Testis (tissue), 3 donors: ENCODE measurements around the gene PCDHB3. TPM values are rescaled to one million over a fixed set of nuclear protein-coding genes. Genes with fewer than 3 reads are reported as not detected.

Source experiments
- polyA plus RNA-seq: library from polyadenylated mRNA; stranded (reverse); fragments of 350-450 nt; fragmentation: Illumina TruSeq; extraction: RNeasy Lipid Tissue Mini Kit (QIAGEN cat#74804); gene quantifications from one replicate; pipeline ENCODE4 v1.2.3, GENCODE V29; 2014; ENCODE audit warnings: low read depth, low replicate concordance; ENCODE audit not compliant: insufficient read depth
- total RNA-seq, 2 donors: library from RNA; depleted of rRNA; stranded (reverse); fragments of >200 nt; gene quantifications; one replicate each; pipeline ENCODE4 v1.2.3, GENCODE V29; 2016

PCDHB3 gene
- total and polyA plus RNA-seq, 3 donors from 2014 or later: 1.6 to 6.5 (median 3.1) TPM

Other genes with a start within 250 kb of the PCDHB3 start
- gene PCDHA10, start 244.6 kb upstream of the PCDHB3 start, total RNA-seq: 1 to 10 TPM; 3.3 to 4.4 TPM
- gene PCDHA10, start 244.6 kb upstream of the PCDHB3 start, polyA plus RNA-seq: 0.95 TPM
- gene PCDHA11, start 231.5 kb upstream of the PCDHB3 start, total RNA-seq: 1 to 10 TPM; 2.9 to 4.6 TPM
- gene PCDHA11, start 231.5 kb upstream of the PCDHB3 start, polyA plus RNA-seq: 2.7 TPM
- gene PCDHA12, start 225.2 kb upstream of the PCDHB3 start, total RNA-seq: 1 to 10 TPM; 4.0 to 4.3 TPM
- 1.9 TPM for gene PCDHA12, start 225.2 kb upstream of the PCDHB3 start, polyA plus RNA-seq
- gene PCDHA13, start 218.3 kb upstream of the PCDHB3 start, total RNA-seq: 1 to 10 TPM; 4.4 to 4.7 TPM
- 1.8 TPM for gene PCDHA13, start 218.3 kb upstream of the PCDHB3 start, polyA plus RNA-seq
- 1 to 10 TPM; 5.5 to 7.5 TPM for gene PCDHAC1, start 174.2 kb upstream of the PCDHB3 start, total RNA-seq
- 1.8 TPM for gene PCDHAC1, start 174.2 kb upstream of the PCDHB3 start, polyA plus RNA-seq
- gene PCDHAC2, start 134.0 kb upstream of the PCDHB3 start, total RNA-seq: 10 to 100 TPM; 15.5 to 19.6 TPM
- gene PCDHAC2, start 134.0 kb upstream of the PCDHB3 start, polyA plus RNA-seq: 9.4 TPM
- gene PCDHB1, start 49.1 kb upstream of the PCDHB3 start, total RNA-seq: under 1 TPM; 0.12 to 0.16 TPM
- gene PCDHB1, start 49.1 kb upstream of the PCDHB3 start, polyA plus RNA-seq: 0.07 TPM
- gene PCDHB2, start 5.9 kb upstream of the PCDHB3 start, total RNA-seq: 10 to 100 TPM; 10.2 to 12.1 TPM
- 6.6 TPM for gene PCDHB2, start 5.9 kb upstream of the PCDHB3 start, polyA plus RNA-seq
- gene PCDHB4, start 21.3 kb downstream of the PCDHB3 start, total RNA-seq: 1 to 10 TPM; 2.4 to 4.0 TPM
- 1.2 TPM for gene PCDHB4, start 21.3 kb downstream of the PCDHB3 start, polyA plus RNA-seq
- gene PCDHB5, start 34.7 kb downstream of the PCDHB3 start, total RNA-seq: 10 to 100 TPM; 10.5 to 11.7 TPM
- 5.5 TPM for gene PCDHB5, start 34.7 kb downstream of the PCDHB3 start, polyA plus RNA-seq
- gene PCDHB6, start 49.6 kb downstream of the PCDHB3 start, total RNA-seq: 1 to 10 TPM; 3.7 to 4.4 TPM
- gene PCDHB6, start 49.6 kb downstream of the PCDHB3 start, polyA plus RNA-seq: 6.2 TPM
- 1 to 10 TPM; 3.3 to 3.4 TPM for gene PCDHB7, start 72.2 kb downstream of the PCDHB3 start, total RNA-seq
- gene PCDHB7, start 72.2 kb downstream of the PCDHB3 start, polyA plus RNA-seq: 2.6 TPM
- 1 to 10 TPM; 3.8 to 4.3 TPM for gene PCDHB8, start 77.3 kb downstream of the PCDHB3 start, total RNA-seq
- gene PCDHB8, start 77.3 kb downstream of the PCDHB3 start, polyA plus RNA-seq: 2.1 TPM
- 1 to 10 TPM; 2.6 to 3.3 TPM for gene PCDHB16, start 81.9 kb downstream of the PCDHB3 start, total RNA-seq
- 1.9 TPM for gene PCDHB16, start 81.9 kb downstream of the PCDHB3 start, polyA plus RNA-seq
- 1 to 10 TPM; 5.7 to 8.7 TPM for gene PCDHB9, start 86.7 kb downstream of the PCDHB3 start, total RNA-seq
- 4.8 TPM for gene PCDHB9, start 86.7 kb downstream of the PCDHB3 start, polyA plus RNA-seq
- 1 to 10 TPM; 4.0 to 4.9 TPM for gene PCDHB10, start 91.9 kb downstream of the PCDHB3 start, total RNA-seq
- gene PCDHB10, start 91.9 kb downstream of the PCDHB3 start, polyA plus RNA-seq: 1.5 TPM
- gene PCDHB11, start 99.2 kb downstream of the PCDHB3 start, total RNA-seq: 1 to 10 TPM; 4.0 to 4.2 TPM
- 0.63 TPM for gene PCDHB11, start 99.2 kb downstream of the PCDHB3 start, polyA plus RNA-seq
- gene PCDHB12, start 108.2 kb downstream of the PCDHB3 start, total RNA-seq: 1 to 10 TPM; 6.1 to 6.5 TPM
- 1.4 TPM for gene PCDHB12, start 108.2 kb downstream of the PCDHB3 start, polyA plus RNA-seq
- 1 to 10 TPM; 8.6 to 9.3 TPM for gene PCDHB13, start 113.4 kb downstream of the PCDHB3 start, total RNA-seq
- gene PCDHB13, start 113.4 kb downstream of the PCDHB3 start, polyA plus RNA-seq: 2.6 TPM
- 1 to 10 TPM; 7.9 to 8.0 TPM for gene PCDHB14, start 122.9 kb downstream of the PCDHB3 start, total RNA-seq
- 2.7 TPM for gene PCDHB14, start 122.9 kb downstream of the PCDHB3 start, polyA plus RNA-seq
- gene PCDHB15, start 144.9 kb downstream of the PCDHB3 start, total RNA-seq: 10 to 100 TPM; 22.1 to 27.6 TPM
- 10.3 TPM for gene PCDHB15, start 144.9 kb downstream of the PCDHB3 start, polyA plus RNA-seq
- gene SLC25A2, start 203.6 kb downstream of the PCDHB3 start, total RNA-seq: 1 to 10 TPM; 4.0 to 4.4 TPM
- 15.9 TPM for gene SLC25A2, start 203.6 kb downstream of the PCDHB3 start, polyA plus RNA-seq
- gene TAF7, start 220.3 kb downstream of the PCDHB3 start, total RNA-seq: 100 to 1,000 TPM; 112 to 131 TPM
- 137 TPM for gene TAF7, start 220.3 kb downstream of the PCDHB3 start, polyA plus RNA-seq
- gene PCDHGA1, start 230.0 kb downstream of the PCDHB3 start, total RNA-seq: 10 to 100 TPM in 1 of 2 donors, 1 to 10 TPM in 1; 8.7 to 13.1 TPM
- gene PCDHGA1, start 230.0 kb downstream of the PCDHB3 start, polyA plus RNA-seq: 1.6 TPM
- 10 to 100 TPM; 19.4 to 31.0 TPM for gene PCDHGA2, start 238.3 kb downstream of the PCDHB3 start, total RNA-seq
- gene PCDHGA2, start 238.3 kb downstream of the PCDHB3 start, polyA plus RNA-seq: 5.6 TPM
- gene PCDHGA3, start 243.4 kb downstream of the PCDHB3 start, total RNA-seq: 10 to 100 TPM; 19.3 to 31.8 TPM
- 4.4 TPM for gene PCDHGA3, start 243.4 kb downstream of the PCDHB3 start, polyA plus RNA-seq
- gene PCDHGB1, start 249.6 kb downstream of the PCDHB3 start, total RNA-seq: 10 to 100 TPM; 12.5 to 16.4 TPM
- gene PCDHGB1, start 249.6 kb downstream of the PCDHB3 start, polyA plus RNA-seq: 0.92 TPM